GM23248 (cell line): ENCODE results near the gene SMAD5.

Experiments
- EZH2 ChIP-seq: fragments of 200-600 bp; sonication (generic); IDR thresholded peaks from 2 replicates; pipeline ENCODE4 v1.6.1; 2018; ENCODE audit warnings: antibody characterized with exemption, mild to moderate bottlenecking; ENCODE audit not compliant: insufficient read depth, poor library complexity, severe bottlenecking
- EZH2phosphoT487 ChIP-seq: fragments of 200-600 bp; sonication (generic); IDR thresholded peaks from 2 replicates; pipeline ENCODE4 v1.6.1; 2018; ENCODE audit warnings: antibody characterized with exemption, moderate library complexity, mild to moderate bottlenecking, low read depth; ENCODE audit not compliant: insufficient read depth

DNA sequence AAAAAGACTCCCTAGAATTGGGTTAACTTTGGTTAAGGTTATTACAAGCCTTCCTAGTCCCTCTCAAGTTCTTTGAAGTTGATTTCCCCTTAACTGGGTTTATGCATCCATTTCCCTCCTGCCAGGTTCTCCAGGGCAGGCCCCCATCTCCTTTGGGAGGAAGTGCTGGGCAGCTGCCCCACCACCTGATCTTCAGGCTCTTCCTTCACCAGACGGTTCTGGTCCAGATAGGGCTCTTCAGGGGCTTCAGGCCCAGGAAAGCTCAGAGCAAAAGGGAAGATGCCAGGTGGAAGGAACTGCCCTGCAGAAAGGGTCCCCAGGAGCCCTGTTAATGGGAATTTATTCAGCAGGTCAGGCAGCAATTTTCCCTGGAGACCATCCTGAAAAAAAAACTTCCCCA lies 58.3 kb downstream of the SMAD5 start:
- TF ChIP-seq EZH2 (no peak), EZH2phosphoT487 (no peak)
